Retinal pigment epithelial cell (primary cell): ENCODE results near the gene KLHL21.
"Not testable (repeated sequence)": the region's sequence is repeated elsewhere in the genome, so short reads cannot be mapped to it uniquely, and the experiment has no call there.

ENCODE experiments used
- DNase-seq: peaks from one replicate; pipeline ENCODE4 v3.0.0-alpha.2; 2010; ENCODE audit warnings: low read depth
- H3K4me3 ChIP-seq: 2 replicates; pipeline ENCODE4 v1.5.1; 2011; ENCODE audit warnings: mild to moderate bottlenecking, low read length, control low read depth, moderate library complexity
- CTCF ChIP-seq: conservative IDR thresholded peaks from 2 replicates; pipeline ENCODE4 v1.5.1; 2011; ENCODE audit warnings: low read depth, low read length, control low read depth, inconsistent platforms

The KLHL21 gene

GRCh38 chr1:6637770-6638169 is 35.1 kb upstream of the KLHL21 start:
- TF ChIP-seq CTCF: no peak
- no peak for DNase-seq
- no peak overlapping the region for H3K4me3 ChIP-seq

- not testable (repeated sequence) for DNase-seq, H3K4me3 ChIP-seq
Observed at GRCh38 chr1:6636778-6637177, 34.1 kb upstream of the KLHL21 start.

GRCh38 chr1:6635910-6636760 is 33.5 kb upstream of the KLHL21 start:
- TF ChIP-seq CTCF: no peak
- no peak for DNase-seq
- no peak overlapping the region for H3K4me3 ChIP-seq

GRCh38 chr1:6635161-6635909 is 32.7 kb upstream of the KLHL21 start:
- no peak for DNase-seq
- H3K4me3 ChIP-seq: no peak overlapping the region
- no peak for TF ChIP-seq CTCF

GRCh38 chr1:6634371-6635052 is 31.8 kb upstream of the KLHL21 start:
- DNase-seq: no peak
- H3K4me3 ChIP-seq: no peak overlapping the region
- peak; percentile 75 for TF ChIP-seq CTCF

GRCh38 chr1:6632588-6633514 is 30.2 kb upstream of the KLHL21 start:
- H3K4me3 ChIP-seq: no peak overlapping the region
- TF ChIP-seq CTCF: no peak
- no peak for DNase-seq
